ENCODE measurements around the gene LRRFIP1.

DNA sequence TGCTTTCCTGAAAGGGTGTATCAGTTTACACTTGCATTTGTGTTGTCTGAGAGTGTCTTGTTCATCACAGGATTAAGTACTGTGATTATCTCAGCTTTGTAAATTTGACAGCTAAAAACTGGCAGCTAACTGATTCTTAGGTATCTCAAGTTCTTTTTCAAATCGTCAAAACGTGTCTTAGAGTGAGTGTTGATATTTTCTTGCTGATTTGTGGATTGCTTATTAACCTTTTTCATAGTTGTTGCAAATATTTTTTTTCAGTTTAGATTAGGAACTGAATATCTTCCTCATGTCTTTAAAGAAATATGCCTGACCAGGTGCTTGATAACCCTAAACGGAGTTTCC lies 41.9 kb downstream of the LRRFIP1 start:
- TF ChIP-seq, protein P1, sequence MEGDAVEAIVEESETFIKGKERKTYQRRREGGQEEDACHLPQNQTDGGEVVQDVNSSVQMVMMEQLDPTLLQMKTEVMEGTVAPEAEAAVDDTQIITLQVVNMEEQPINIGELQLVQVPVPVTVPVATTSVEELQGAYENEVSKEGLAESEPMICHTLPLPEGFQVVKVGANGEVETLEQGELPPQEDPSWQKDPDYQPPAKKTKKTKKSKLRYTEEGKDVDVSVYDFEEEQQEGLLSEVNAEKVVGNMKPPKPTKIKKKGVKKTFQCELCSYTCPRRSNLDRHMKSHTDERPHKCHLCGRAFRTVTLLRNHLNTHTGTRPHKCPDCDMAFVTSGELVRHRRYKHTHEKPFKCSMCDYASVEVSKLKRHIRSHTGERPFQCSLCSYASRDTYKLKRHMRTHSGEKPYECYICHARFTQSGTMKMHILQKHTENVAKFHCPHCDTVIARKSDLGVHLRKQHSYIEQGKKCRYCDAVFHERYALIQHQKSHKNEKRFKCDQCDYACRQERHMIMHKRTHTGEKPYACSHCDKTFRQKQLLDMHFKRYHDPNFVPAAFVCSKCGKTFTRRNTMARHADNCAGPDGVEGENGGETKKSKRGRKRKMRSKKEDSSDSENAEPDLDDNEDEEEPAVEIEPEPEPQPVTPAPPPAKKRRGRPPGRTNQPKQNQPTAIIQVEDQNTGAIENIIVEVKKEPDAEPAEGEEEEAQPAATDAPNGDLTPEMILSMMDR (IDR thresholded peaks at IDR 0.05): no peak
- no peak for TF ChIP-seq POLR2A (IDR thresholded peaks at IDR 0.05)

Data from esophagus squamous epithelium (tissue), 4 donors.